ENCODE measurements around the gene SORCS1. TPM values are rescaled to one million over a fixed set of nuclear protein-coding genes. Genes with fewer than 3 reads are reported as not detected.

The SORCS1 gene
- total and polyA plus RNA-seq, 2 donors from 2014 or later = 0.76 to 2.4 TPM

DNA sequence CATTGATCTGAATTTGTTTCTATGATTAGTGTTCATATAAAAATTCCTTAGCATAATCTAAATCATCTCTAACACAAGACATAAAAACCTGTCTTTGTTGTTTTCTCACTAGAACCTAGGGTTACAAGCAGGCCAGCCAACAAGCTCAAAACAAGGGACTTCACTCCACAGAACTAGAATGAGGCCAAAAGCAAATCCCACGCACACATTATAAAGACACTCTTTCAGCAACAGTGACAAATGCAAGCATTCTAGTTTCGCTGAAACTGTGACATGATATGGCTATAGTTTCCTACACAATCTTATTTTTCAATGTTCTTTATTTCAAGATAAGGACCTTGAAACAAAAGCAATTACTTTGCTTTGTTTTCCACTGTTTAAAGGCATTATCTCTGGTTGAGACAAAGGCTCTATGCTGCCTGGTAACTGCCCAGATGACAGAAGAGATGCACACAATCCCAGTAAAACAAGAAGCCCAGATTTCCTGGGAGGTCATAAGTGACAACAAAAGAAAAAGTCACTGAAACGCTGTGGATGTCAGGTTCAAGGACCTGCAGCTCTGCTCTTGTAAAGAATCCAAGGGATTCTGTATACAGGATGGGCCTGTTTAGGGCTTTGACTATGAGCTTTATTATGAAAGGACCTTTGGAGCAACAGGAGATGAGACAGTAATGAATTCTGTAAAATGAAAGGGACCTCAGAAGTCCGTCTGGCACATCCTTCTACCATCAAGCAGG lies 105.3 kb downstream of the SORCS1 start:
- H3K9me3 ChIP-seq (ENCODE audit: control insufficient read depth in 2 of 3, insufficient read depth in 1 of 3, low read length in 3 of 3) = no peaks in the 10 kb centered on the region
- no peaks in the 10 kb centered on the region for H3K27me3 ChIP-seq (ENCODE audit: control insufficient read depth, insufficient read depth, low read length)
- H3K4me1 ChIP-seq (ENCODE audit: control insufficient read depth in 2 of 3, insufficient read depth in 2 of 3, low read depth in 1 of 3, low read length in 3 of 3) = peaks cover 0 to 9% (median 0%) of the 10 kb centered on the region in 3 donors
- H3K9ac ChIP-seq (ENCODE audit: low read length in 3 of 3) = no peak overlapping the region
- H3K27ac ChIP-seq (ENCODE audit: low read depth in 2 of 2, low read length in 2 of 2) = no peak overlapping the region
- TF ChIP-seq, protein P1, sequence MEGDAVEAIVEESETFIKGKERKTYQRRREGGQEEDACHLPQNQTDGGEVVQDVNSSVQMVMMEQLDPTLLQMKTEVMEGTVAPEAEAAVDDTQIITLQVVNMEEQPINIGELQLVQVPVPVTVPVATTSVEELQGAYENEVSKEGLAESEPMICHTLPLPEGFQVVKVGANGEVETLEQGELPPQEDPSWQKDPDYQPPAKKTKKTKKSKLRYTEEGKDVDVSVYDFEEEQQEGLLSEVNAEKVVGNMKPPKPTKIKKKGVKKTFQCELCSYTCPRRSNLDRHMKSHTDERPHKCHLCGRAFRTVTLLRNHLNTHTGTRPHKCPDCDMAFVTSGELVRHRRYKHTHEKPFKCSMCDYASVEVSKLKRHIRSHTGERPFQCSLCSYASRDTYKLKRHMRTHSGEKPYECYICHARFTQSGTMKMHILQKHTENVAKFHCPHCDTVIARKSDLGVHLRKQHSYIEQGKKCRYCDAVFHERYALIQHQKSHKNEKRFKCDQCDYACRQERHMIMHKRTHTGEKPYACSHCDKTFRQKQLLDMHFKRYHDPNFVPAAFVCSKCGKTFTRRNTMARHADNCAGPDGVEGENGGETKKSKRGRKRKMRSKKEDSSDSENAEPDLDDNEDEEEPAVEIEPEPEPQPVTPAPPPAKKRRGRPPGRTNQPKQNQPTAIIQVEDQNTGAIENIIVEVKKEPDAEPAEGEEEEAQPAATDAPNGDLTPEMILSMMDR (IDR thresholded peaks at IDR 0.05; ENCODE audit: borderline replicate concordance, extremely low read depth, insufficient read depth) = no peak
- FAIRE-seq = no peak
- no peak overlapping the region for H3K4me3 ChIP-seq (ENCODE audit: low read length in 3 of 3)
- intact Hi-C loops (cut with DNase I) = no loop called here
- DNase-seq = no peak
- no peaks in the 10 kb centered on the region for H3K36me3 ChIP-seq (ENCODE audit: control insufficient read depth in 2 of 3, insufficient read depth in 3 of 3, low read length in 3 of 3)

DNA sequence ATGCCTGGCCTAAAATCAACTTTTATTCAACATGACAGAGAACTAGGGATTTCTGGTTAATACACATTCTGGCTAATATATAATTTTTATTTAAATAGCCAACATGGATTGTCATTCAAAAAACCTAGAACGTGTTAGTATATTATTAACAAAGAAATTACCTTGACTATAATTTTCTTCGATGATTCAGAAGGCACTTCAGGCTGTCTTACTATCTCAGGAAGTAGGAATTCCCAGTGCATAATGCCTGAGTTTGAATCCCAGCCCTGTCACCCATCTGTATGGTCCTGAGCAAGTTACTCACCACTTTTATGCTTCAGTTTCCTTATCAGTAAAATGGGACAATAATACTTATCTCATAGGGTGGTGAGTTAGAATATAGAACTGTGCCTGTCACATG lies 106.2 kb downstream of the SORCS1 start:
- Histone ChIP-seq H3K27ac (ENCODE audit: low read depth in 2 of 2, low read length in 2 of 2) (no peak overlapping the region), H3K4me3 (ENCODE audit: low read length in 3 of 3) (no peak overlapping the region), H3K36me3 (ENCODE audit: control insufficient read depth in 2 of 3, insufficient read depth in 3 of 3, low read length in 3 of 3) (no peaks in the 10 kb centered on the region), H3K9ac (ENCODE audit: low read length in 3 of 3) (no peak overlapping the region), H3K9me3 (ENCODE audit: control insufficient read depth in 2 of 3, insufficient read depth in 1 of 3, low read length in 3 of 3) (no peaks in the 10 kb centered on the region), H3K4me1 (ENCODE audit: control insufficient read depth in 2 of 3, insufficient read depth in 2 of 3, low read depth in 1 of 3, low read length in 3 of 3) (peaks cover 0 to 9% (median 0%) of the 10 kb centered on the region in 3 donors), H3K27me3 (ENCODE audit: control insufficient read depth, insufficient read depth, low read length) (no peaks in the 10 kb centered on the region)
- FAIRE-seq (no peak), DNase-seq (no peak)
- intact Hi-C loops (cut with DNase I) = no loop called here
- TF ChIP-seq, protein P1 (IDR thresholded peaks at IDR 0.05; ENCODE audit: borderline replicate concordance, extremely low read depth, insufficient read depth) = no peak

- Histone ChIP-seq H3K27ac (ENCODE audit: low read depth in 2 of 2, low read length in 2 of 2) (peak overlapping the region in 1 of 2 donors; percentile 66), H3K9me3 (ENCODE audit: control insufficient read depth in 2 of 3, insufficient read depth in 1 of 3, low read length in 3 of 3) (no peaks in the 10 kb centered on the region), H3K36me3 (ENCODE audit: control insufficient read depth in 2 of 3, insufficient read depth in 3 of 3, low read length in 3 of 3) (no peaks in the 10 kb centered on the region), H3K4me3 (ENCODE audit: low read length in 3 of 3) (no peak overlapping the region), H3K4me1 (ENCODE audit: control insufficient read depth in 2 of 3, insufficient read depth in 2 of 3, low read depth in 1 of 3, low read length in 3 of 3) (peaks cover 0 to 9% (median 0%) of the 10 kb centered on the region in 3 donors), H3K9ac (ENCODE audit: low read length in 3 of 3) (no peak overlapping the region), H3K27me3 (ENCODE audit: control insufficient read depth, insufficient read depth, low read length) (no peaks in the 10 kb centered on the region)
- intact Hi-C loops (cut with DNase I) = no loop called here
- TF ChIP-seq, protein P1 (IDR thresholded peaks at IDR 0.05; ENCODE audit: borderline replicate concordance, extremely low read depth, insufficient read depth) = no peak
- FAIRE-seq (no peak), DNase-seq (no peak)
Observed at GRCh38 chr10:107056182-107056581, 108.3 kb downstream of the SORCS1 start.
